Measurements from ENCODE around the gene DNAJC13.

DNA sequence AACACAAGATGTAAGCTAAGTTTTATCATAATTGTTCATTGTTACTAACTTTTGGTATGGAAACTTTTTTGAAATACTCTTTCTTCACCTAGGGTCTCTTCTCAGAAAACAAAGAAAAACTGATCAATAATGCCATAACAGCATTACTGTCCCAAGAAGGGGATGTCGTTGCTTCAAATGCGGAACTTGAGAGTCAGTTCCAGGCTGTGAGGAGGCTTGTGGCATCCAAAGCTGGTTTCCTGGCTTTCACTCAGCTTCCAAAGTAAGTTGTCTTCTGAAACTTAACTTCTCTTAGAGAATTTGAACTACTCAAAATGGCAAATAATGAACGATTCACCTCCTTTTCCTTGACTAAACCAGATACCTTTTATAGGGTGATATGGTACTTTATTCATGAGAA is 39.3 kb downstream of the DNAJC13 start:
- TF ChIP-seq, protein P1, sequence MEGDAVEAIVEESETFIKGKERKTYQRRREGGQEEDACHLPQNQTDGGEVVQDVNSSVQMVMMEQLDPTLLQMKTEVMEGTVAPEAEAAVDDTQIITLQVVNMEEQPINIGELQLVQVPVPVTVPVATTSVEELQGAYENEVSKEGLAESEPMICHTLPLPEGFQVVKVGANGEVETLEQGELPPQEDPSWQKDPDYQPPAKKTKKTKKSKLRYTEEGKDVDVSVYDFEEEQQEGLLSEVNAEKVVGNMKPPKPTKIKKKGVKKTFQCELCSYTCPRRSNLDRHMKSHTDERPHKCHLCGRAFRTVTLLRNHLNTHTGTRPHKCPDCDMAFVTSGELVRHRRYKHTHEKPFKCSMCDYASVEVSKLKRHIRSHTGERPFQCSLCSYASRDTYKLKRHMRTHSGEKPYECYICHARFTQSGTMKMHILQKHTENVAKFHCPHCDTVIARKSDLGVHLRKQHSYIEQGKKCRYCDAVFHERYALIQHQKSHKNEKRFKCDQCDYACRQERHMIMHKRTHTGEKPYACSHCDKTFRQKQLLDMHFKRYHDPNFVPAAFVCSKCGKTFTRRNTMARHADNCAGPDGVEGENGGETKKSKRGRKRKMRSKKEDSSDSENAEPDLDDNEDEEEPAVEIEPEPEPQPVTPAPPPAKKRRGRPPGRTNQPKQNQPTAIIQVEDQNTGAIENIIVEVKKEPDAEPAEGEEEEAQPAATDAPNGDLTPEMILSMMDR (IDR thresholded peaks at IDR 0.05) = no peak
- TF ChIP-seq POLR2A (IDR thresholded peaks at IDR 0.05) (no peak), EP300 (IDR thresholded peaks at IDR 0.05) (no peak), POLR2AphosphoS5 (IDR thresholded peaks at IDR 0.05) (no peak)
